M059J (cell line): ENCODE measurements around the gene CERS5. TPM values are rescaled to one million over a fixed set of nuclear protein-coding genes. Genes with fewer than 3 reads are reported as not detected.
"Not testable (repeated sequence)": the region's sequence is repeated elsewhere in the genome, so short reads cannot be mapped to it uniquely, and the experiment has no call there.

Experiments
- DNase-seq: peaks from one replicate; pipeline ENCODE4 v3.0.0-alpha.2; 2012; ENCODE audit warnings: low read depth
- total RNA-seq: library from RNA; depleted of rRNA; stranded (reverse); fragments of >200 nt; shearing (Covaris generic); gene quantifications from 2 replicates; pipeline ENCODE4 v1.2.3, GENCODE V29; 2014

Gene CERS5
- total RNA-seq, 1 experiment from 2014 or later, result 26.1 TPM

GRCh38 chr12:50103767-50104321 lies 63.3 kb downstream of the CERS5 start, which contains the start of gene GPD1:
Gene GPD1 (plus strand): TSS chr12:50104008. CDS start chr12:50104051, 43 bp downstream.
- peak; percentile 35 for DNase-seq

- DNase-seq, result no peak
Measured at GRCh38 chr12:50103351-50103750, 63.8 kb downstream of the CERS5 start.

- no peak for DNase-seq
Measured at GRCh38 chr12:50102646-50103309, 64.4 kb downstream of the CERS5 start.

GRCh38 chr12:50102131-50102531 lies 65.0 kb downstream of the CERS5 start:
- no peak for DNase-seq

- DNase-seq, result peak; percentile 43
Measured at GRCh38 chr12:50101663-50102062, 65.5 kb downstream of the CERS5 start.

GRCh38 chr12:50100561-50100960 lies 66.6 kb downstream of the CERS5 start:
- DNase-seq, result no peak

- DNase-seq, result peak; percentile 41
Measured at GRCh38 chr12:50099302-50100008, 67.7 kb downstream of the CERS5 start.

GRCh38 chr12:50097952-50098351 lies 69.2 kb downstream of the CERS5 start:
- DNase-seq, result no peak

- DNase-seq, result no peak
Measured at GRCh38 chr12:50090391-50090790, 76.8 kb downstream of the CERS5 start.

GRCh38 chr12:50089730-50090129 lies 77.4 kb downstream of the CERS5 start:
- no peak for DNase-seq

- DNase-seq, result peak; percentile 64
Measured at GRCh38 chr12:50088577-50089335, 78.4 kb downstream of the CERS5 start.

- DNase-seq, result peak; percentile 37
Measured at GRCh38 chr12:50087995-50088394, 79.2 kb downstream of the CERS5 start.

- DNase-seq, result no peak
Measured at GRCh38 chr12:50087151-50087550, 80.0 kb downstream of the CERS5 start.

- no peak for DNase-seq
Measured at GRCh38 chr12:50086148-50086547, 81.0 kb downstream of the CERS5 start.

- no peak for DNase-seq
Measured at GRCh38 chr12:50085615-50086072, 81.5 kb downstream of the CERS5 start.

GRCh38 chr12:50084775-50085614 lies 82.2 kb downstream of the CERS5 start, which contains the start of gene SMARCD1:
Gene SMARCD1 (plus strand): TSS chr12:50085342. CDS start chr12:50085370, 28 bp downstream.
- peak; percentile 88 for DNase-seq

GRCh38 chr12:50084409-50084774 lies 82.8 kb downstream of the CERS5 start:
- DNase-seq, result not testable (repeated sequence)

- DNase-seq, result no peak
Measured at GRCh38 chr12:50083301-50083700, 83.9 kb downstream of the CERS5 start.

- no peak for DNase-seq
Measured at GRCh38 chr12:50082644-50083043, 84.5 kb downstream of the CERS5 start.

- DNase-seq, result no peak
Measured at GRCh38 chr12:50081096-50081808, 85.9 kb downstream of the CERS5 start.
